Naive thymus-derived CD8-positive, alpha-beta T cell (primary cell): ENCODE results near the gene NCMAP. TPM values are rescaled to one million over a fixed set of nuclear protein-coding genes. Genes with fewer than 3 reads are reported as not detected.
"Not testable (repeated sequence)": the region's sequence is repeated elsewhere in the genome, so short reads cannot be mapped to it uniquely, and the experiment has no call there.

Source experiments
- ATAC-seq, 2 donors: fragments of 150-1000 bp; cut with Tn5 transposase in 1 of 2; sonication (Bioruptor Pico), chemical (Tn5 transposase) in 1 of 2; 1 replicate in 1 of 2; 2 replicates in 1 of 2; pipeline ENCODE4 v1.10.0; 2021; ENCODE audit warnings: mild to moderate bottlenecking in 2 of 2, moderate library complexity in 2 of 2
- POLR2A ChIA-PET: fragments of 350-600 bp; sonication (Branson Sonifier 250); formaldehyde crosslinking; loops from one replicate; lab custom pipeline; 2021; ENCODE audit warnings: antibody characterized with exemption; lab: Charles Lee
- DNase-seq, 10 donors: peaks; one replicate each; pipeline versions ENCODE4 v3.0.0 to v3.0.0-alpha.2; 2020 to 2022
- H3K27ac Mint-ChIP-seq, 10 donors: one replicate each; pipeline ENCODE4 v1.8.0; 2020 to 2022; ENCODE audit warnings: mild to moderate bottlenecking in 10 of 10, mixed read lengths in 10 of 10, moderate library complexity in 4 of 10, inconsistent platforms in 1 of 10
- H3K27me3 Mint-ChIP-seq, 5 donors: one replicate each; pipeline ENCODE4 v1.8.0; 2021 to 2022; ENCODE audit warnings: mixed read lengths in 5 of 5
- H3K36me3 Mint-ChIP-seq, 3 donors: one replicate each; pipeline ENCODE4 v1.8.0; 2020 to 2022; ENCODE audit warnings: mixed read lengths in 3 of 3, mild to moderate bottlenecking in 2 of 3, inconsistent platforms in 1 of 3
- H3K4me1 Mint-ChIP-seq, 4 donors: one replicate each; pipeline ENCODE4 v1.8.0; 2021 to 2022; ENCODE audit warnings: mixed read lengths in 4 of 4
- H3K4me3 Mint-ChIP-seq, 10 donors: one replicate each; pipeline ENCODE4 v1.8.0; 2020 to 2022; ENCODE audit warnings: mild to moderate bottlenecking in 10 of 10, mixed read lengths in 10 of 10, moderate library complexity in 6 of 10, inconsistent platforms in 1 of 10
- H3K9me3 Mint-ChIP-seq, 9 donors: one replicate each; pipeline ENCODE4 v1.8.0; 2020 to 2022; ENCODE audit warnings: mixed read lengths in 9 of 9, mild to moderate bottlenecking in 3 of 9, inconsistent platforms in 1 of 9, moderate library complexity in 1 of 9
- polyA plus RNA-seq, 3 donors: library from polyadenylated mRNA; unstranded; fragments of 300-500 nt; fragmentation: Illumina TruSeq; gene quantifications; one replicate each; pipeline ENCODE4 v1.2.3, GENCODE V29; 2021
- total RNA-seq, 8 experiments: library from RNA in 2 of 8; stranded (reverse) in 2 of 8; gene quantifications; one replicate each; pipeline ENCODE4 v1.2.3 and lab custom pipeline; 2021 to 2026

Gene NCMAP
- total RNA-seq = under 1 TPM in 1 of 2 experiments, not detected in 1; 0.21 TPM
- under 1 TPM in 2 of 3 donors, not detected in 1; 0.03 to 0.09 TPM for polyA plus RNA-seq
- 0 to 0.35 (median 0.08) reads per million in 6 experiments for total RNA-seq (lab: John Stamatoyannopoulos, UW)

DNA sequence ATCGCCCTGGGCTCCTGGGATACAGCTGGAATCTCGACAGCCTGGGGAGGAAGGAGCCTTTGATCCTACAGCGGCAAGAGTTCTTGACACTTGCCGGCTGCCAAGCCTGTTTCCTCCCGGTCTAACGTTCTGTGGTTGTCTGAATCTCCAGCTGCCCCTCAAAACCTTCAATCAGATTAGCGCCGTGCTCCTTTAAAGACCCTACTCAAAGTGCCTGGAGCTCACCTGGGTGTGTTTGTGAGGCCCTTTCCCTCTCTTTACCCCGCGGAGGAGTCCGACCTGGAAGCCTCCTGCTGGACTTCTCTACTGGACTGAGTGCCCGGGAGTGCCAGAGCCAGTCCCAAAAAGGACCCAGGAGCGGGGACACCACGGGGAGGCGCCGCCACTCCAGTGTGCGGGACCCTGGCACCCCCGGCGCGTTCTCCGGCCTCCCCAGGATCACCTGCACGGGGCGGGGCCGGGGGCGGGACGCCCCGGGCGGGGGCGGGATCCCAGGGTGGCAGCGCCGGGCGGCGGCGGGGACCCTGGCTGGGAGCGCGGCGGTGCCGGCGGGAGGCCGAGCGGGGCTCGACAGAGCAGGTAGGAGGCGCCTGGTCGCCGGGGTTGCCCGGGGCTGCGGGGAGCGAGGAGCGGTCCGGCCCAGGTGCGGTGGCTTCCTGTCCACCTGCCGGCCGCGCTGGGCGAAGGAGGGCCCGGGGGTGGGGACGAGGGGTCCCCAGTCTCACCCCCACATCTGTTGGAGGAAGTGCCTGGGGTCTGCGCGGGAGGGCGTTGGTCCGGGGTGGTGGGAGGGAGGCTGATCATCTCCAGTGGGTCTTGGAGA, at the start of gene NCMAP:
NCMAP (plus strand) TSS at position 497 of the 823 bp plus-strand sequence. CDS start 39,344 bp downstream, outside the sequence.
- H3K4me1 Mint-ChIP-seq = peaks cover 7 to 22% (median 14%) of the 10 kb centered on the region in 4 donors
- H3K27me3 Mint-ChIP-seq = peaks cover 0 to 9% (median 0%) of the 10 kb centered on the region in 5 donors
- ATAC-seq = peak; percentile 84 to 94
- POLR2A ChIA-PET = interaction anchor here (0.6 to 1.1 kb wide), 2 partner anchors 11 to 367 kb away, joined by 3 read pairs; no protein-coding TSS in a partner anchor
- peak within 1 kb of the TSS in 9 of 10 donors; percentile 14 to 90 (median 77) for H3K27ac Mint-ChIP-seq
- no peaks in the 10 kb centered on the region for H3K9me3 Mint-ChIP-seq
- no peaks in the 10 kb centered on the region for H3K36me3 Mint-ChIP-seq
- DNase-seq = peak in 9 of 10 donors; percentile 22 to 74 (median 42)
- peak within 1 kb of the TSS; percentile 76 to 89 (median 81) for H3K4me3 Mint-ChIP-seq

GRCh38 chr1:24506691-24507381, 49.1 kb upstream of the NCMAP start:
- Mint-ChIP-seq H3K27ac (peak overlapping the region; percentile 96 to 100 (median 99)), H3K4me3 (peak overlapping the region; percentile 80 to 99 (median 93)), H3K9me3 (no peaks in the 10 kb centered on the region), H3K4me1 (peaks cover 47 to 73% (median 67%) of the 10 kb centered on the region in 4 donors), H3K27me3 (peaks cover 0 to 4% (median 0%) of the 10 kb centered on the region in 5 donors), H3K36me3 (peaks cover 26 to 46% (median 44%) of the 10 kb centered on the region in 3 donors)
- peak; percentile 6 to 13 for ATAC-seq
- peak in 7 of 10 donors; percentile 25 to 86 (median 78) for DNase-seq
- POLR2A ChIA-PET = interaction anchor here (0.6 to 20.4 kb wide), 13 partner anchors 9 to 725 kb away, joined by 3 to 930 read pairs (median 4); partner anchors contain the start of genes NIPAL3 and STPG1

GRCh38 chr1:24507405-24507804, 48.5 kb upstream of the NCMAP start:
- POLR2A ChIA-PET = interaction anchor here (0.6 to 20.4 kb wide), 10 partner anchors 8 to 108 kb away, joined by 3 to 930 read pairs (median 5); partner anchors contain the start of genes NIPAL3 and STPG1
- Mint-ChIP-seq H3K36me3 (peaks cover 26 to 50% (median 44%) of the 10 kb centered on the region in 3 donors), H3K9me3 (no peaks in the 10 kb centered on the region), H3K27ac (peak overlapping the region; percentile 96 to 100 (median 99)), H3K27me3 (peaks cover 0 to 4% (median 0%) of the 10 kb centered on the region in 5 donors), H3K4me3 (peak overlapping the region; percentile 80 to 99 (median 93)), H3K4me1 (peaks cover 46 to 75% (median 69%) of the 10 kb centered on the region in 4 donors)
- peak in 7 of 10 donors; percentile 43 to 76 (median 70) for DNase-seq
- ATAC-seq = peak; percentile 19 to 51

- ATAC-seq (no peak), DNase-seq (no peak)
- Mint-ChIP-seq H3K27ac (peak overlapping the region; percentile 96 to 100 (median 99)), H3K36me3 (peaks cover 20 to 58% (median 39%) of the 10 kb centered on the region in 3 donors), H3K9me3 (no peaks in the 10 kb centered on the region), H3K4me1 (peaks cover 46 to 81% (median 76%) of the 10 kb centered on the region in 4 donors), H3K27me3 (no peaks in the 10 kb centered on the region), H3K4me3 (peak overlapping the region; percentile 80 to 99 (median 93))
- POLR2A ChIA-PET = interaction anchor here (0.6 to 20.4 kb wide), 4 partner anchors 27 to 93 kb away, joined by 3 to 930 read pairs (median 93); partner anchors contain the start of genes NIPAL3 and STPG1
Measured at GRCh38 chr1:24508911-24509310, 47.0 kb upstream of the NCMAP start.

DNA sequence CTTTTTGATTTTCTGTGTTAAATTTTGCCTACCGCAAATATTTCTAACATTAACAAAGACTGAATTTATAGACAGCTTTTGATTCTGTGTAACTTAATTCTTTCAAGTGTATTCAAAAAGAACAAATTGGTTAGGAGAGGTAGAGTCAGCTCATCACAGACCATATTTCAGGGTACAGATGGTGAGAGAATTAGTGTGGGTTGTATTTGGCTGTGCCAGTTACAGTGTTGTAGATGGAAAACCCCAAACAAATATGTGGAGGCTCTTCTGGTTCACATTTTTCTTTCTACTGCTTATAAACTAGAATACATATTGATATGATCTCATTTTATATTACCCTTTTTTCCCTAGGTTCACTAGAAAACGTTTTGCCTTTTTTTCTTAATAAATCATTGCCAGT, 42.2 kb upstream of the NCMAP start:
- DNase-seq = no peak
- Mint-ChIP-seq H3K27ac (peak overlapping the region; percentile 23 to 98 (median 81)), H3K4me3 (peak overlapping the region; percentile 38 to 86 (median 57)), H3K27me3 (no peaks in the 10 kb centered on the region), H3K4me1 (peaks cover 38 to 92% (median 78%) of the 10 kb centered on the region in 4 donors), H3K9me3 (no peaks in the 10 kb centered on the region), H3K36me3 (peaks cover 12 to 87% (median 40%) of the 10 kb centered on the region in 3 donors)
- POLR2A ChIA-PET = interaction anchor here (0.5 to 20.4 kb wide), 4 partner anchors 12 to 126 kb away, joined by 3 to 930 read pairs (median 18); partner anchors contain the start of gene RCAN3
- ATAC-seq = peak in 1 of 2 donors; percentile 45

GRCh38 chr1:24514946-24515345, 40.9 kb upstream of the NCMAP start:
- peaks cover 16 to 87% (median 30%) of the 10 kb centered on the region in 3 donors for H3K36me3 Mint-ChIP-seq
- H3K27ac Mint-ChIP-seq = peak overlapping the region; percentile 23 to 98 (median 81)
- POLR2A ChIA-PET = interaction anchor here (0.6 to 6.7 kb wide), 9 partner anchors 9 to 50 kb away, joined by 3 to 32 read pairs (median 5); partner anchors contain the start of gene RCAN3
- peak overlapping the region; percentile 11 to 81 (median 55) for H3K4me3 Mint-ChIP-seq
- no peaks in the 10 kb centered on the region for H3K9me3 Mint-ChIP-seq
- ATAC-seq = no peak
- H3K27me3 Mint-ChIP-seq = no peaks in the 10 kb centered on the region
- no peak for DNase-seq
- peaks cover 31 to 91% (median 75%) of the 10 kb centered on the region in 4 donors for H3K4me1 Mint-ChIP-seq

- peaks cover 28 to 88% (median 73%) of the 10 kb centered on the region in 4 donors for H3K4me1 Mint-ChIP-seq
- H3K9me3 Mint-ChIP-seq, DNase-seq, ATAC-seq, H3K27me3 Mint-ChIP-seq: not testable (repeated sequence)
- peak overlapping the region; percentile 63 to 98 (median 85) for H3K27ac Mint-ChIP-seq
- H3K36me3 Mint-ChIP-seq = peaks cover 18 to 87% (median 33%) of the 10 kb centered on the region in 3 donors
- POLR2A ChIA-PET = interaction anchor here (0.8 to 6.7 kb wide), 10 partner anchors 8 to 100 kb away, joined by 3 to 32 read pairs (median 4); partner anchors contain the start of genes NIPAL3 and RCAN3
- peak overlapping the region in 7 of 10 donors; percentile 39 to 81 (median 58) for H3K4me3 Mint-ChIP-seq
Measured at GRCh38 chr1:24515671-24516209, 40.1 kb upstream of the NCMAP start.

GRCh38 chr1:24516506-24516905, 39.4 kb upstream of the NCMAP start:
- peaks cover 27 to 88% (median 71%) of the 10 kb centered on the region in 4 donors for H3K4me1 Mint-ChIP-seq
- H3K4me3 Mint-ChIP-seq = peak overlapping the region in 7 of 10 donors; percentile 11 to 59 (median 48)
- POLR2A ChIA-PET = interaction anchor here (0.6 to 2.5 kb wide), 8 partner anchors 10 to 961 kb away, joined by 3 to 15 read pairs (median 4); partner anchors contain the start of genes NIPAL3 and RCAN3
- peaks cover 0 to 4% (median 0%) of the 10 kb centered on the region in 9 donors for H3K9me3 Mint-ChIP-seq
- ATAC-seq (no peak), DNase-seq (no peak)
- peak overlapping the region; percentile 22 to 89 (median 82) for H3K27ac Mint-ChIP-seq
- peaks cover 17 to 89% (median 27%) of the 10 kb centered on the region in 3 donors for H3K36me3 Mint-ChIP-seq
- H3K27me3 Mint-ChIP-seq = no peaks in the 10 kb centered on the region

GRCh38 chr1:24517898-24518297, 38.0 kb upstream of the NCMAP start:
- peaks cover 13 to 90% (median 26%) of the 10 kb centered on the region in 3 donors for H3K36me3 Mint-ChIP-seq
- H3K27ac Mint-ChIP-seq = peak overlapping the region in 7 of 10 donors; percentile 38 to 76 (median 62)
- peaks cover 27 to 83% (median 71%) of the 10 kb centered on the region in 4 donors for H3K4me1 Mint-ChIP-seq

DNA sequence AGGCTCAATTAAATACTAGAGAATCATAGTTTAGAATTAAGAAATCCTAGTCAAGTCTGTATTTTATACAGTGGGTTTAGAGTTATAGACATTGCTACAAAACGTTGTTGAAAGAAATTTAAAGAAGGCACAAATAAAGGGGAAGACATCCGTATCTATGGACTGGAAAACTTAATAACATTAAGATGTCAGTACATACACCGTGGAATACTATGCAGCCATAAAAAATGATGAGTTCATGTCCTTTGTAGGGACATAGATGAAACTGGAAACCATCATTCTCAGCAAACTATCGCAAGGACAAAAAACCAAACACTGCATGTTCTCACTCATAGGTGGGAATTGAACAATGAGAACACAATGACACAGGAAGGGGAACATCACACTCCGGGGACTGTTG, 35.6 kb upstream of the NCMAP start:
- H3K4me3 Mint-ChIP-seq = peak overlapping the region in 4 of 10 donors; percentile 37 to 58 (median 50)
- not testable (repeated sequence) for DNase-seq, ATAC-seq, H3K9me3 Mint-ChIP-seq, H3K27me3 Mint-ChIP-seq
- POLR2A ChIA-PET = interaction anchor here (1.3 to 2.3 kb wide), 2 partner anchors 15 to 19 kb away, joined by 4 to 15 read pairs; partner anchors contain the start of gene RCAN3
- peaks cover 28 to 75% (median 66%) of the 10 kb centered on the region in 4 donors for H3K4me1 Mint-ChIP-seq
- H3K27ac Mint-ChIP-seq = peak overlapping the region; percentile 32 to 87 (median 74)
- peaks cover 8 to 89% (median 27%) of the 10 kb centered on the region in 3 donors for H3K36me3 Mint-ChIP-seq

More at GRCh38 chr1:24517898-24518297, 38.0 kb upstream of the NCMAP start:
- Mint-ChIP-seq H3K27me3 (no peaks in the 10 kb centered on the region), H3K4me3 (no peak overlapping the region), H3K9me3 (peaks cover 0 to 4% (median 0%) of the 10 kb centered on the region in 9 donors)
- POLR2A ChIA-PET = interaction anchor here (0.5 to 2.3 kb wide), 5 partner anchors 9 to 35 kb away, joined by 3 to 15 read pairs (median 9); partner anchors contain the start of gene RCAN3
- no peak for DNase-seq
- ATAC-seq = no peak
